C1 segment of cervical spinal cord (tissue), 14 donors: ENCODE results near the gene SSX5.
"Not testable (repeated sequence)": the region's sequence is repeated elsewhere in the genome, so short reads cannot be mapped to it uniquely, and the experiment has no call there.

ENCODE experiments used
- DNase-seq, 14 donors: peaks; one replicate each; lab custom pipeline; 2025; lab: John Stamatoyannopoulos, UW

SSX5 gene, protein sequence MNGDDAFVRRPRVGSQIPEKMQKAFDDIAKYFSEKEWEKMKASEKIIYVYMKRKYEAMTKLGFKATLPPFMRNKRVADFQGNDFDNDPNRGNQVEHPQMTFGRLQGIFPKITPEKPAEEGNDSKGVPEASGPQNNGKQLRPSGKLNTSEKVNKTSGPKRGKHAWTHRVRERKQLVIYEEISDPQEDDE

DNA sequence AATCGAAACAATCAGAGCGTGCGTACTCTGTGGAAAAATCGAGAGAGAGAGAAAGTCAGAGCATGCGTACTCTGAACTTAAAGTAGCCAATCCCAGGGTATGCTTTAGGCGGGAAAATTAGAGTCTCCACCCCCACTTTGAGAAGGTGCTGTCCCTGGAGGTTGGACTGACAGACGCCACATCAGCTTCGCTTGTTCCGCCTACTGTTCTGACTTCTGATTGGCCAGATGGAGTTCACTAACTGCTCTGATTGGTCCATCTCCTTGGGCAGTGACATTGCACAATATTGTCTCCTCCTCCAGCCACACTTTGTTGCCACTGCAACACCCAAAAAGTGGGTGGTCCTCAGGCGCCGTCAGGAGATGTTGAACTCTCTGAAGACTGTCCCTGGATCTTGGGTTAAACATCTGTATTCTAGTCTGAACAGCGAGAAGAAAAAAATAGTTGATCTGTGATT is at the start of gene SSX5:
Gene SSX5 (minus strand): TSS at position 51 of the 457 bp plus-strand sequence. CDS start 1,437 bp downstream, outside the sequence.
- DNase-seq, result no peak

DNA sequence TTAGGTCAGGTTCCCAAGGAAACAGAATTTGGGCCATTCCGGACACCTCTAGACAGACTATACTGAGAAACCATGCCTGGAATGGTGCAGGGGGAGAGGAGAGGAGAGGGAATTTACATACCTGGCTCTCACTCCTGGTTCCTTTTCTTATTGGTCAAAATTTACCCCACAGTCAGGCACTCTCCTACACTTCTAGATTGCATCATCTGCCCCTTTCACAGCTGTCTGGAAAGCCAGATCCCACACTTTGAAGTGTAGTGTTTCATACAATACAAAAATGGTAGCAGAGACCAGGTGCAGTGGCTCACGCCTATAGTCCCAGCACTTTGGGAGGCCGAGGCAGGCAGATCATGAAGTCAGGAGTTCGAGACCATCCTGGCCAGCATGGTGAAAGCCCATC is 27.6 kb upstream of the SSX5 start:
- not testable (repeated sequence) for DNase-seq

DNA sequence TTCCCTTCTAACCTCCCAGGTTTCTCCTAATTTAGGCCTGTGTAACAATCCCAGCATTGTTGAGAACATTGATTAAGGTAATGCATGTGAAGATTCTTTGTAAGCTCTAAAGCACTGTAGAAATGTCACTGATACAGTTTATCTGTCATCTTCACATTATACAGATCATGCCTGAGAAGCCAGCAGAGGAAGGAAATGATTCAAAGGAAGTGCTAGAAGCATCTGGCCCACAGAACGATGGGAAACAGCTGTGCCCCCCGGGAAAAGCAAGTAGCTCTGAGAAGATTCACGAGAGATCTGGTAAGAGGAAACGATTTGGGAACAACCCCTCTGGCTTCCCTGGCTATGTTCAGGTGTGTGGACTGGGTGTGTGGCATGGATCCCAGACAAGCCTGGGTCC is 17.7 kb upstream of the SSX5 start:
- not testable (repeated sequence) for DNase-seq

DNA sequence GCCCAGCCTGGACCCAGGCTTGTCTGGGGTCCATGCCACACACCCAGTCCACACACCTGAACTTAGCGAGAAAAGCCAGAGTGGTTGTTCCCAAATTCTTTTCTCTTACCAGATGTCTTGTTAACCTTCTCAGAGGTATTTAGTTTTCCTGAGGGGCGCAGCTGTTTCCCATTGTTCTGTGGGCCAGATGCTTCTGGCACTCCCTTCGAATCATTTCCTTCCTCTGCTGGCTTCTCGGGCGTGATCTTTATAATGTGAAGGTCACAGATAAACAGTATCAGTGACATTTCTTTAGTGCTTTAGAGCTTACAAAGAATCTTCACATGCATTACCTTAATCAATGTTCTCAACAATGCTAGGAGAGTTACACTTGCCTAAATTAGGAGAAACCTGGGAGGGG is 6.6 kb downstream of the SSX5 start:
- DNase-seq, result not testable (repeated sequence)

DNA sequence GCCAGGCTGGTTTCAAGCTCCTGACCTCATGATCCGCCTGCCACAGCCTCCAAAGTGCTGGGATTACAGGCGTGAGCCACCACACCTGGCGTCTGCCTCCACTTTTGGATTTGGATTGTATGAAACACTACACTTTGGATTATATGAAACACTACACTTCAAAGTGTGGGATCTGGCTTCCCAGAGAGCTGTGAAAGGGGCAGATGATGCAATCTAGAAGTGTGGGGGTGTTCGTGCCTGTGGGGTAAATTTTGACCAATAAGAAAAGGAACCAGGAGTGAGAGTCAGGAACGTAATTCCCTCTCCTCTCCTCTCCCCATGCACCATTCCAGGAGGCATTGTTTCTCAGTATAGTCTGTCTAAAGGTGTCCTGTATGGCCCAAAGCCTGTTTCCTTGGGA is 14.7 kb downstream of the SSX5 start:
- DNase-seq, result not testable (repeated sequence)

DNA sequence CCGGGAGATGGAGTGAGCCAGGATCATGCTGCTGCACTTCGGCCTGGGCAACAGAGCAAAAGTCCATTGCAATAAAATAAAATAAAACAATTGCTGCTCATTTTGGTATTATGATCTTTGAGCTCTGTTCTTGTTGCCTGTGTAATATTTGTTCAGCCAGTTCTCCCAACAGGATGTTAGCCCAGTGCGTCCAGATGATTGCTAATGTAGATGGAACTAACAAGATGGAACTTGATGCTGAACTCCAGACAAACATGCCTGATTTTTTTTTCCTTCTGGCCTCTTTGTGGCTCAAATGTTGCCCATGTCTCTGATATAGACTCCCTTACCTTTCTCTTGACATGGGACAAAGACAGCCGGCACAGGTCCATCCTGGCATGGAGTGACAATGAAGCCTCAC is 15.8 kb downstream of the SSX5 start:
- DNase-seq, result no peak

DNA sequence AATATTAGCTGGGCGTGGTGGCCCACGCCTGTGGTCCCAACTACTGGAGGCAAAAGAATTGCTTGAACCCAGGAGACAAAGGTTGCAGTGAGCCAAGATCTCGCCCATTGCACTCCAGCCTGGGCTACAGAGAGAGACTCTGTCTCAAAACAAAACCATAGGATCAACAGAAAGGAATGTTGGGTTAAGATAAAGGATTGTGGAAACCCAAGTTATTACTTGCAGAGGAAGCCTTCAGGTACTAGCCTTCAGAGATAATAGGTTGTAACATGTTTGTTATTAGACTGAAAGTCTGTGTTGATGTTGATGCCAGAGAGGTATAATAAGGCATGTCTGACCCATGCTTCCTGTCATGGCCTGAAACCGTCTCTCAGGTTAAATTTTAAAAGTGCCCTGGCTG is 16.9 kb downstream of the SSX5 start:
- no peak for DNase-seq

DNA sequence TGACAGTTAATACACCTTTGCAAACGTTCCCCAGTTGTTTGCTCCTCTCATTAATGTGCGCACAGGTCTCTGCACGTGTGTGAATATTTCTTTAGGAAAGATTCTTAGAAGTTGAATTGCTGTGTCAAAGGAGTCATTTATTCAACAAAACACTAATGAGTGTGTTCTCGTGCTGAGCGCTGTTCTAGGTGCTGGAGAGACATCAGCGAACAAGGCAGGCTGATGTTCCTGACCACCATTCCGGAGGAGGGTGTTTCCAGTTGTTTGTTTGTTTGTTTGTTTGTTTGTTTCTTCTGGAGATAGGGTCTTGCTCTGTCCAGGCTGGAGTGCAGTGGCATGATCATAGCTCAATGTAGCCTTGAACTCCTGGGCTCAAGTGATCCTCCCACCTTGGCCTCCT is 30.3 kb downstream of the SSX5 start:
- DNase-seq, result not testable (repeated sequence)

DNA sequence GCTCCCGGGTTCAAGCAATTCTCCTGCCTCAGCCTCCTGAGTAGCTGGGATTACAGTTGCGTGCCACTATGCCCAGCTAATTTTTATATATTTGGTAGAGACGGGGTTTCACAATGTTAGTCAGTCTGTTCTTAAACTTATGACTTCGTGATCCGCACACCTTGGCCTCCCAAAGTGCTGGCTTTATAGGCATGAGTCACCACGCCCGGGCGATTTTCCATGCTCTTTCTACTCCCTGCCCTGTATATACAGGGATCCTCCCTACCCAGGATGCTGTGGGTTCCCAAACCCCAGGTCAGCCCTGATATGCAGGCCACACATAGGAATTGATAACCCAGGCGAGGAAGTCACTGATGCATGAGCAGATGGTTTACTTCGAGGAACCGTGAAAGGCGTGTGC is 31.4 kb downstream of the SSX5 start:
- no peak for DNase-seq

DNA sequence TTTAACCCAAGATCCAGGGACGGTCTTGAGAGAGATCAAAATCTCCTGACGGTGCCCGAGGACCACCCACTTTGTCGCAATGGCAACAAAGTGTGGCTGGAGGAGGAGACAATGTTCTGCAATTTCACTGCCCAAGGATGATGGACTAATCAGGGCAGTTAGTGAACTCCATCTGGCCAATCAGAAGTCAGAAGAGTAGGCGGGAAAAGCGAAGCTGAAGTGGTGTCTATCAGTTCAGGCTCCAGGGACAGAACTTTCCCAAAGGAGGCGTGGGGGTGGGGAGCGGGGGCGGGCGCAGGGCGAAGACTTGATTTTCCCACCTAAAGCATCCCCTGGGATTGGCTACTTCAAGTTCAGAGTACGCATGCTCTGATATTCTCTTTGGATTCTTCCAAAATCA is 40.6 kb downstream of the SSX5 start:
- DNase-seq, result no peak

DNA sequence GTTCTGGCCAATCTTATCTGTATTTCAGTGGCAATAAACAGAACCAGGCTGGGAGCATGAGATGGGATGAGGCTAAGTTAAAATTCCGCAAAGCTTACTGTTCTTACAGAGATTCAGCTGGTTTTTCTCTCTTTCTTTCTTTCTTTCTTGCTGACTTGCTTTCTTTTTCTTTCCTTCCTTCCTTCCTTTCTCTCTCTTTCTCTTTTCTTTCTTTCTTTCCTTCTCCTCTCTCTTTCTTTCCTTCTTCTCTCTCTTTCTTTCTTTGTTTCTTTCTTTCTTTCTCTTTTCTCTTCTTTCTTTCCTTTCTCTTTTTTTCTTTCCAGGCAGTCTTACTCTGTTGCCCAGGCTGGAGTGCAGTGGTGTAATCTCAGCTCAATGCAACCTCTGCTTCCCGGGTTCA is 41.8 kb downstream of the SSX5 start:
- no peak for DNase-seq

DNA sequence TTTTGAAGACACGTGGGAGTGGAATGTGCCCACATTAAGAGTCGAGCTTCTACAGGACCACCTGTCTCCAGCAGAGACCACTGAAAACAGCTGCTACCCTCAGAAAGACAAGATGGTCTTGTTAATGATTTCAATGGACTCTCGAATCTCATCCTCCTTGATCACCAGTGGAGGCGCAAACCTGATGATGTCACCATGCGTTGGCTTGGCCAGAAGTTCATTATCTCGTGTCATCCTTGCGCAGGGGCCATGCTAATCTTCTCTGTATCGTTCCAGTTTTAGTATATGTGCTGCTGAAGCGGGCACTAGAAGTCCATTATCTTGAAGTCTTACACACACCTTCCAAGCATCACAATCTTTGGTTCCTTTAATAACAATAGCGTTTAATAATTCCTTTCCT is 42.8 kb downstream of the SSX5 start:
- no peak for DNase-seq

DNA sequence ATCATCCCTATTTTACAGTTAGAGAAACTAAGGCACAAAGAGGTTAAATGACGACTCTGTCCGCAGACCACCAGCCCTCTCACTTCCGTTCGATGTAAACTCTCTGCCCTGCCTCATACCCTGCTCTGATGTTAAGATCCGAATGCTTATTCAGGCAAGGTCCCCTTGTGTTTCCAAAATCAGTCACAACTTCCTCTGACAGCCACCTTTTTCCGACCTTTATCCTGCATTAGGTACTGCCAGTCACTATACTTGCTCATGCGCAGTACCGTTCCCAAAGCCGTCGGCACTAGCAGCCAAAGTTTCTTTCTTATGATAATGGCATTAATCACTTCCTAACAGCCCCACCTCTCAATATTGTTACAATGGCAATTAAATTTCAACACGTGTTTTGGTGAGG is 53.9 kb downstream of the SSX5 start:
- DNase-seq, result not testable (repeated sequence)

DNA sequence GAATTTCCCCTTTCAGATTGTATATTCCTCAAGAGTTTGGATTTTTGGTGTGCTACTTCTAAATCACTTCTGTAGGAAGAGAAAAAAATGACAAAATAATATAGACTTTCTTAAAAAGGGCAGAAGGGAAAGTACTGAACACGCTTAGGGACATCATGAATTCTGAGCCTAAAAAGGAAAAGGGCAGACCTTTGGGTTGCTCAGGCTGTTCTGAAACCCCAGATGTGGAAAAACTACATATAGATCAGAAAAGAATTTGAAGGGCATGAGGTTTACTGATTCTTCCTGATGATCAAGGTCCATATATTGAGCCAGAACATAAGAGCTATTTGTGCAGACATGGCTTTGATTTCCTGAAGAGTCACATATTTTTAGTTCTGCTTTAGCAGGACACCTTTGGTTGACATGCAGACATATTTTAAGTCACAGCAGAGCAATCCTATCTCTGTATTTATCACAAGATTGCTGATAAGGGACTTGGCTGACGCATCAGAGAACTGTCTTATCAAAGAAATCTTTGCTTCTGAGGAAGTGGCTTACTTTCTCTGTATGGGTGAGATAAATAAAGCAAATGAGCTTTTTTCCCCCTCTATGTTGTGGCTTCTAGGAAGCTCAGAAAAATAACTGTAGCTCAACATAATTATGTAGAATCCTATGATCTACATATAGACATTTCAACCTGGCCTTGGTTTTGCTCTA is 54.6 kb downstream of the SSX5 start:
- DNase-seq, result not testable (repeated sequence)

DNA sequence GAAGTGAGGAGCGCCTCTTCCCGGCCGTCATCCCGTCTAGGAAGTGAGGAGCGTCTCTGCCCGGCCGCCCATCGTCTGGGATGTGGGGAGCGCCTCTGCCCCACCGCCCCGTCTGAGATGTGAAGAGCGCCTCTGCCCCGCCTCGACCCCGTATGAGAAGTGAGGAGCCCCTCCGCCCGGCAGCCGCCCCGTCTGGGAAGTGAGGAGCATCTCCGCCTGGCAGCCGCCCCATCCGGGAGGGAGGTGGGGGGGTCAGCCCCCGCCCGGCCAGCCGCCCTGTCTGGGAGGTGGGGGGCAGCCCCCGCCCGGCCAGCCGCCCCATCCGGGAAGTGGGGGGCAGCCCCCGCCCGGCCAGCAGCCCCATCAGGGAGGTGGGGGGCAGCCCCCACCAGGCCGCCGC is 57.5 kb downstream of the SSX5 start:
- DNase-seq, result not testable (repeated sequence)
